COLO668 (cell line): ENCODE data around the gene IL17A.
A peak's percentile ranks its signal among the peaks of the same experiment; 100 is the strongest.
"Not testable (repeated sequence)": the region's sequence is repeated elsewhere in the genome, so short reads cannot be mapped to it uniquely, and the experiment has no call there.

ENCODE experiments used
- DNase-seq: peaks from one replicate; lab custom pipeline; 2025; ENCODE audit not compliant: unreplicated experiment; lab: John Stamatoyannopoulos, UW

IL17A gene

GRCh38 chr6:52162940-52163908, 23.0 kb upstream of the IL17A start:
- DNase-seq = peak; percentile 5

GRCh38 chr6:52164319-52165094, 21.7 kb upstream of the IL17A start:
- peak; percentile 64 for DNase-seq

DNA sequence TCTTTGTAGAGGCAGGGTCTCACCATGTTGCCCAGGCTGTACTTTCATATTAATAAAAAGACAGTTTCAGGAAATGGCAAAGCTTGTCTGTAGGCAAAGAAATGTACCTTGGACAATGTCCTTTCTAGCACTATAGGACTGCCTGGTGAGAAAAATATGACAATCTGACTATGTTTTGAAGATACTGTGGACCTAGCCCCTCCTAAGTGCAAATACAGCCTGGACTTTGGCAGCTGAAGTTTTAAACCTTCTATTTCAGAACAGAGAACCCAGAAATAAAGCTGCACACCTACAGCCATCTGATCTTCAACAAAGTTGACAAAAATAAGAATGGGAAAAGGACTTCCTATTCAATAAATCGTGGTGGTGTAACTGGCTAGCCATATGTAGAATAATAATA, 18.9 kb upstream of the IL17A start:
- no peak for DNase-seq

GRCh38 chr6:52168351-52168750, 17.8 kb upstream of the IL17A start:
- DNase-seq = not testable (repeated sequence)

GRCh38 chr6:52174118-52174517, 12.1 kb upstream of the IL17A start:
- DNase-seq = no peak

GRCh38 chr6:52176550-52176949, 9.6 kb upstream of the IL17A start:
- DNase-seq = peak; percentile 59

GRCh38 chr6:52177961-52178360, 8.2 kb upstream of the IL17A start:
- no peak for DNase-seq

DNA sequence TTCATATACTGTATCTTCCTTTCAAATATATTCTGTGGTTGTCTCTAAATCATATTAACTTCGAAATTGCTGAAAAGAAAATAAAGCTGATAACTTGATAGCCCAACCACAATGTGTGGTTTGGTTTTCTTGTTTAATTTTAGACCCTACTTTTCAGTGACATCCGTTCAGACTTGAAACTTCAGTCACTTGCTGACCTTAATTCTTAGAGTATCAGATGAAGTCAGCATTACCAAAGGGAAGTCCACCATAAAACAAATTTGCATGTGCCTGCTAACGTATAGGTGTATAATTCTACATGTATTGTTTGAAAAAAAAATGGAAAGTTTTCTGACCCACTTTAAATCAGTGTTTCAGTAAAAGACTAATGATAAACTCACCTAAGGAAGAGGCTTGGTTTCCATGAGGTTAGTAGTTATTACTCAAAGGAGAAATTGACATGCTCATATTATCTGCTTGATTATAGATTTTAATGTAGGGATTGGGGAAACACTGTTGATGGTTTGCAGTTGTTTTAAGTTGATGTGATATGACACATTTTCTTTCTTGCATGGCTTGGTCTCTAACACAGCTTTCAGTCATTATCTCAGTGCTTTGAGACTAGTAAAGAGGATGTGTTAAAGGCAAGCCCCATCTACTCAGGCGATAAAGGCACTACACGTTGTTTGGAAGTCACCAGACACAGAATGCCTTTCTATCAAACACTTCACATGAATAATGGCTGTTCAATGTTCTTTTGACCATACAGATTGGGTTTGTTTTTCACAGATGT, 5.2 kb upstream of the IL17A start:
- DNase-seq = no peak

- DNase-seq = peak; percentile 22
Observed at GRCh38 chr6:52183131-52183713, 3.0 kb upstream of the IL17A start.

GRCh38 chr6:52186480-52186879, 305 bp downstream of the IL17A start:
- no peak for DNase-seq

- DNase-seq = no peak
Observed at GRCh38 chr6:52187098-52187497, 923 bp downstream of the IL17A start.

- no peak for DNase-seq
Observed at GRCh38 chr6:52189974-52190373, 3.8 kb downstream of the IL17A start.

DNA sequence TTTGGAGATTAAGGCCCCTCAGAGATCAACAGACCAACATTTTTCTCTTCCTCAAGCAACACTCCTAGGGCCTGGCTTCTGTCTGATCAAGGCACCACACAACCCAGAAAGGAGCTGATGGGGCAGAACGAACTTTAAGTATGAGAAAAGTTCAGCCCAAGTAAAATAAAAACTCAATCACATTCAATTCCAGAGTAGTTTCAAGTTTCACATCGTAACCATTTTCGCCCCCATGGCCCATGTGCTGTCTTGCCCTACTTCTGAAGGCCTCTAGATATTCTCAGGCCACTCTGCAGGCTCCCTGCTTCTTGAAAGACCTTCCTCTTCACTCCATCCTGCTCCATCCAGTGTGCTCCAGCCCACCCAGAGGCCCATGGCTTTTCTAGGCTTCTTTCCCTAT, 4.2 kb downstream of the IL17A start:
- DNase-seq = no peak

GRCh38 chr6:52191824-52192223, 5.6 kb downstream of the IL17A start:
- no peak for DNase-seq

DNA sequence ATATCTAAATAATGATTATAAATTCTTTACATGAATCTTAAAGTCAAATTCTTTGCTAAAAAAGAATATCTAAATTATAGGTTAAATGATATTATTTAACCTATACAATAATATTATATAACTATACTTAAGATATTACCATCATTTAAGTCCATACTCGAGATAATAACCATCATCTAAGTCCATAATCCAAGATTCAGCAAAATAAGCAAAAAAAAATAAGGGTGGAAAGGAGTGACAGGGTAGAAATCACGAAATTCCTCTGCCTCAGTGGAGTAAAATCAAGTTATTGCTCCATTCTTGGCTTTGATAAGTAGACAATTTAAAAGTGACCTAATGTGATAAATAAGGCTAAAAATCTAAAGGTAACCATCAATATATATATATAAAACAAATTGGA, 9.7 kb downstream of the IL17A start:
- no peak for DNase-seq

- not testable (repeated sequence) for DNase-seq
Observed at GRCh38 chr6:52200088-52200487, 13.9 kb downstream of the IL17A start.

- DNase-seq = no peak
Observed at GRCh38 chr6:52201046-52201445, 14.9 kb downstream of the IL17A start.

DNA sequence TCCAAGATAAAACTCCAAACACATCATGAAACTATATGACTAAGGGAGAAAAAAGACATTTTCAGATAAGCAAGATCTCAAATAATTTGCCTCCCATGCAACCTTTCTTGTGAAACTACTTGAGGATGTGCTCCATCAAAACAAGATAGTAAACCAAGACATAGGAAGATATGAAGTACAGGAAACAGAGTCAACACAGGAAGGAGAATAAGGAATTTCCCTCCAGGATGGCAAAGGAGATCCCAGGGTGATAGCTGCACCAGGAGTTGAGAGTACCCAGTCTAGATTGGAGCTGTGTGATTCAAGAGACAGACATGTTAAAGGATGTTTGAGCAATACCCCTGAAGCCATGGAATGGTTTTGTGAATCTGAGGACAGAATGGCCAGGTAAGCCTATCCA, 15.3 kb downstream of the IL17A start:
- DNase-seq = no peak

DNA sequence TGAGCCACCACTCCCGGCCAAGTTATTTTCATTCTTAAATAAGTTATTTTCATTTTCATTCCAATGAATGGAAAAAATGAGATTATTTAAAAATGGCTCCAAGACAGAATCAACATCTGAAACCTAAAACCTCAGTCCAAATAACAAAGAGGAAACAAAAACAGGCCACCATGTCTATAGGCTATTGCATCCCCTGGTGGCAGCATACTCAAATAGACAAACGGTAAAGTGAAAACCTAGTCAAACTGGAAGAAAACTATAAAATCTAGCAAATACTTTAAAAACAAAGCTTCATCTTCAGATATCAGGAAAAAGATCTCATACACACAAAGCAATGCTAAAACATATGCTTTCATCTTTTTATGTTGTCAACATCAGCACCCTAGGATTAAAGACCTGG, 20.9 kb downstream of the IL17A start:
- no peak for DNase-seq

DNA sequence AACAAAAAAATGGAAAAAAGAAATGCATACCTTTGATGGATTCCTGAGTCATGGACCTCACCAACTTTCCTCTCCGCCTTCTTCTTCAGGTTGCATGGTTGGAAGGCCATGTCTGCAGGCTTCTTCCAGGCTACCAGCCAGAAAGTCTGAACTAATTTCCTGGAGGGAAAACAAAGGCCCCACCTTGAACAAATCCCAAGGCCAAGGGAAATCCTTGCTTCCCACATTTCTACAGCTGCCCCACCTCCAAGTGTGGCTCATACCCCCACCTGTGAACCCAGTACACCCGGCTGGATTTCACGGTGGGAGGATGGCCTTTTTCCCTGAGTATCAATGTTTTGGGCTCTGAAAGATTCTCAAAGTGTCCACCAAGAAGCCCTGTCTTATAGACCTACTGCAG, 22.4 kb downstream of the IL17A start:
- DNase-seq = no peak

DNA sequence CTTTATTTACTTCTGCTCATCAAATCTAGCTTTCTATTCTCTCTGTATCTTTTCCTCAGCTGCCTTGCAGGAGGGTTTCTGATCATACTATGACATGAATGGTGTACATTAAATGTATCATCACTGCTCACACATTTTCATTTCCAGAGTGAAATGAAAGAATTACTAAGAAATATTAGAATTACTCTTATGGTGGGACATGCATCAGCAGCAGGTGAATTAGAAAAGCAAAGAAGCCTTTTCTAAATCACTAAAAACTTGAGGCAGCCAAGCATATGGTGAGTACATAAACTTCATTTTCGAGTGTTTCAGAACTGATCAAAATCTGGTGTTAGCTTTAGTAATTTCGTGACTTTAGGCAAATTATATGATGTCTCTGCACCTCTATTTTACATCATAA, 23.6 kb downstream of the IL17A start:
- no peak for DNase-seq
